CD4-positive, alpha-beta T cell treated with Interleukin-17A for 1 hour (primary cell): ENCODE results near the gene CELSR1.

Experiments
- DNase-seq: peaks from one replicate; pipeline ENCODE4 v3.0.0-alpha.2; 2020

CELSR1 gene

GRCh38 chr22:46373921-46374662 lies 163.3 kb downstream of the CELSR1 start:
- DNase-seq: peak; percentile 36

- DNase-seq: peak; percentile 59
Measured at GRCh38 chr22:46373159-46373558, 164.3 kb downstream of the CELSR1 start.

GRCh38 chr22:46372686-46373085 lies 164.7 kb downstream of the CELSR1 start:
- DNase-seq: no peak

GRCh38 chr22:46371623-46372226 lies 165.7 kb downstream of the CELSR1 start:
- no peak for DNase-seq

DNA sequence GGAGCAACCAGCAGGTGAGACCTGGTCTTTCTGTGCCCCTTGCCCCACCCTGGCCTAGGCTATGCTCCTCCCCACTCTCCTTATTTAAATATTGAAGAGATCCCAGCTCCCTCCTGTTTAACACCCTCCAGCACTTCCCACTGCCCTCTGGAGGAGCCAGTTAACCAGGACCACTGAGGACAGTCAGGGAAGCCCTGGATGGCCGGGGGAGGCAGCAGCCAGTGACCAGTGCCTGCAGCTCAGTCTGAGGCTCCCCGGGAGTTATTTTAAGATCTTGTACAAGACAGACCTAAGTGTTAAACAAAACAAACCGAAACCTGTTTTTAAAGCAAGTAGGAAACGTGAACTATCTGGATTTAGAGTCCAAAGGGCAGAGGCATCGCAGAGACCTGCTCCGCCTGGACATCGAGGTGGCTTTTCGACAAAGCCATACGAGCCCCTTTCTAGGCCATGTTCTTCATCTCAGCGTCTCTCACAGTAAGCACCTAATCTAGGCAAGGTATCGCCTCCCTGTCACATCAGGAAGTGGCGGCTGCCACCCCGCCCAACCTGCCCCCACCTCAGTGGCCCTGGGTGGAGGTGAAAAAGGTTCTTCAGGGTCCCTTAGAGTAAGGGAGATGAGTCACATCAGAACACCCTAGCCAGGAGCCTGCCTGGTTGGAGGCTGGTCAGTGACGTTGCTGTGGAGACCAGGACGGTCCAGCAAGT lies 166.7 kb downstream of the CELSR1 start:
- DNase-seq: peak; percentile 73

- DNase-seq: peak; percentile 27
Measured at GRCh38 chr22:46369716-46370583, 167.5 kb downstream of the CELSR1 start.

DNA sequence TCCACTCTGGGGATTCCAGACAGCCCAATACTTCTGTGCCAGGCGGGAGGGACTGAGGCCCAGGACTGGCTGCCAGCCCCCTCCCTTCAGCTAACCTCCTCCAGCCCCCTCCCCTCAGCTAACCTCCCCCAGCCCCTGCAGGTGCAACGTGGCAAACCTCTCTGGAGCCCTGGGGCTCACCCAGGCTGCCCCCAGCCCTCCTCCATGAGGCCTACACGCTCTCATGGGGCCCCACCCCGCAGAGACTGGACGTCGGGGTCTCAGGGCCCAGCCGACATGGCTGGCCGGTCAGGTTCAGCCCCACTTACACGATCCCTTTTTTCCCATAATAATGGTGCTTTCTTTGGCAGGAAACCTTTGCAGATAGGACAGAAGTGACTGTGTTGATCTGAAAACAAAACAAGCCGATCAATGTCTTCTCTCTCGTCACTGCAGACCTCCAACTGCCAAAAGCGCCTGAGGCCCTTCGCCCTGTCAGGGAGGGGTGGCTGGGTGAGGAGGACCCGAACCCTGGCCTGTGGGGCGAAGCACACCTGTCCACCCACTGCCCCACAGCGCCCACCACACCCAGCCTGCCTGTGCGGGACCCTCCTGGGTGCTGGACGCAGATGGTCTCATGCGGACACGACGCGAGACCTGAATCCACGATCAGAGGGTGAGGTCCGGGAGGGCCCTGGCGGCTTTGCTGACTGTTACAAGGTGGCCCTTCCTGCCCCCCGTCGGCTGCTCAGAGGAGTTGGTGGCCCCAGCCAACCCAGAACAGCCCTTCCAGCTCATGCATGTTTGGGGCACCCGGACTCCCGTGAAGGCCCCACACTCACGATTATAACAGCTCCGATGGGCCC lies 168.3 kb downstream of the CELSR1 start:
- DNase-seq: no peak

GRCh38 chr22:46368422-46368821 lies 169.0 kb downstream of the CELSR1 start:
- DNase-seq: no peak

DNA sequence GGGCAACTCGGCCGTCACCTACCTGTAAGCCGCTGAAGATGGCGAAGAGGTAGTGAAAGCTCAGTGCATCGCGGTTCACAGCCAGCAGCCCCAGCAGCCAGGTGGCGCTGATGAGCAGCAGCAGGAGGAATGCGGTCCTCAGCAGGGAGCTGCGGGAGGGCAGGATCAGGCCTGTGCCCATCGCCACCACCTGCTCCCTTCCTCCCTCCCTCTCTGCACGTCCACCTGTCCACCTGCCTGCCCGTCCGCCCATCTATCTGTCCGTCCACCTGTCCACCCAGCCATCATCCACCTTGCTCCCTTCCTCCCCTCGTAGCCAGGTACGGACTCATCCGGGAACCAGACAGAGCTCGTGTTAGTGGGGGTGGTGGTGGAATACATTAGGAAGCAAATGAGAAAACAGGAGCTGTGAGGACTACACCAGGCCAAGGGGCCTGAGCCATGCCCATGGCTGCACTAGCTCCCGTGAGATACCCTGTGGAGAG lies 169.7 kb downstream of the CELSR1 start:
- DNase-seq: peak; percentile 71

- DNase-seq: no peak
Measured at GRCh38 chr22:46366801-46367706, 170.4 kb downstream of the CELSR1 start.

DNA sequence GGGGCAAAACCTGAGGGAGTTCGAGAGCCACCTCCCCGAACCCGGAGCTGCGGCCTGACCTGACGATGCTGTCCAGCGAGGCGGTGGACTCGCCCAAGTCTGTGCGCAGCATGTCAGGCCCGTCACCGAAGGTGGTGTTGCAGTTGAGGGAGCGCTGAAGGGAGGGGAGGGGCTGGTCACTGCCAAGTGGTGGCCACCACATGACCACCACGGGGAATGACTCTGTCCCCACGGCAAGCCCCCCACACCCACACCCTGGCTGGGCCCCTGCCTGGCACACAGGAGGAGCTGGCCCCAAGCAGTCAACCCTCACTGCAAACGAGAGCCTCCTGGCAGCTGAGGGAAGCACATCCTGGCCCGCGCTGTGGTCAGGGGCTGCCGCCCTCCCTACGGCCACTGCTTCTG lies 171.1 kb downstream of the CELSR1 start:
- DNase-seq: no peak

DNA sequence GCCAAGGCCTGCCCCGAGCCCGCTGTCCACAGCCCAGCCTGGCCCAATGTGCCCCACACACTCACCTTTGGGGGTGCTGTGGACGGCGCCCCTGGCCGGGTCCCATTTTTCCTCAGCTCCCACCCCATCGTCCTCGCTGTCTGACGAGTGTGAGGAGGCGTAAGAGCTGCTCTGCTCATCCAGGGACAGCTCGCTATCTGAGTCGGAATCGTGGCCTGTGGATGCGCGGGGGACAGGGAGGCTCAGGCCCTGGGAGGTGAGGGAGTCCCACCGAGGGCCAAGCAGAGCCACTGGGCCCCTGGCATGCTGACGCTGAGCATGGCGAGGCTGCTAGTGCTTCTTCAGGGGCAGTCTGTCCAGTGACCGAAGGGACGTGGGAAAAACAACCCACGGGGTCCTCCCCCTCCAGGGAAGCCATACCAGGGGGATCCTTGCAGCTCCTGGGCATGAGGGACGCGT lies 172.2 kb downstream of the CELSR1 start:
- no peak for DNase-seq

DNA sequence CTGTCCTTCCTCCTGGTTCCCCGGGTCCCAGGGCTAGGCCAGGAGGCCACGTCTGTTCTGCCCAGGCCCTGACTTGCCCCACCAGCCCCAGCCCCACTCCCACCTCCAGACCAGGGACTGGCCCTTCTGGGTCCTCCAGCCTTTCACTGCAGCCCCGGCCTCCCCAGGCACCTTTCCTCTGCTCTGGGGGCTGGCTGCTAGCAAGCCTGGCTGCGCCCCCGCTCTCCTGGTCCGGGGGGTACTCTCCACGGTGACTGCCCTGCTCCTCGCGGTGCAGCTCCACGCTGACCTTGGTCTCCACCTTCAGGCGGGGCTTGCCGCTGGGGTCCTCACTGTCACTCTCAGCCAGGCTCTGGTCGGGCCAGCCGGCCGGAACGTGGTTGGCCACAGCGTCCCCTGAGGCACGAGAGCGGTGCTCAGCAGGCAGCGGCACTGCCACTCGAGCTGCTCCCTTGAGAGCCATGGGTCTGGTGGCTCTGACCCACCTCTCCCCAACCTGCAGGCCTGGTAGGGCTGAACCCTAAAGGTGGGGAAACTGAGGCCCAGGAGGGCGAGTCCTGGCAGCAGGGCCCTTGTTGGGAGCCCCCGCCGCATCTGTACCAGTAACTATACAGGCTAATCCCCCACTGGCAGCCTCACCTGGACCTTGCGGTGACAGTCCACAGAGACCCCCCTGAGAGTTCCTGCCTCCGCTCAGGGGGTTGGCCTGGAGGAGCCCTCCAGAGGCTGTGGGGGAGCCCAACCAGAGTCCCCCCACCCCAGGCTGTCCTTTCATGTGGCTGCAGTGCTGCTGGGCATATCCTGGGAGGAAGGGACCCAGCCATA lies 172.9 kb downstream of the CELSR1 start:
- no peak for DNase-seq

DNA sequence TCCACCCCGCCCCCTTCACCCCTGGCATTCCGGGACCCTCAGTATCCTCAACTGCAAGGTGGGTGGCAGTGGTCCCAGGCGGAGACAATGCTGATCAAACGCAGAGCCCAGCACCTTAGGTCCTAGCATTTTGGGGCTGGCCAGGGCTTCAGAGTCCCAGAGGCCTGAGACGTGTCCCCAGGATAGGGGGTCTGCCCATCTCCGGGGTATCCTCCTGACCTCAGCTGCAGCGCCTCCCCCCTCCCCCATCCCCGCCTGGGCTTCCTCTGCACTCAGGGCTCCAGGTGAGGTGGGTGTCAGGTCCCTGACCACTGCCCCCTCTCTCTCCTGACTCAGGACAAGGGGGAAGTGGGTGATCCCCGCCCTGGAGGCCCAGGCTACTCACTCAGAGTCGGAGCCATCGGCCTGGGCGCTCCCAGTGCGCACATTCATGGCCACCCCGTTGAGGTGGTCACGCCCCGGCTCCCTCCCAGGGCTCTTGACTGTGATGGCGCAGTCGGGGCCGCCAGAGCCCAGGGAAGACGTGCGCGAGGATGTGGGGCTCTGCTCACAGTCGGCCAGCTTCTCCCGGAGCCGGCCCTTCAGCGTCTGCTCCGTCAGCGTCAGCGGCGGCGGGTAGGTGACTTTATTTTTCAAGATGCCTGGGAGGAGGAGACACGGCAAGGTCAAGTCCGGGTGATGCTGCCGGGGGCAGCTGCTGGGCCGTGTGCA lies 173.7 kb downstream of the CELSR1 start:
- DNase-seq: no peak

DNA sequence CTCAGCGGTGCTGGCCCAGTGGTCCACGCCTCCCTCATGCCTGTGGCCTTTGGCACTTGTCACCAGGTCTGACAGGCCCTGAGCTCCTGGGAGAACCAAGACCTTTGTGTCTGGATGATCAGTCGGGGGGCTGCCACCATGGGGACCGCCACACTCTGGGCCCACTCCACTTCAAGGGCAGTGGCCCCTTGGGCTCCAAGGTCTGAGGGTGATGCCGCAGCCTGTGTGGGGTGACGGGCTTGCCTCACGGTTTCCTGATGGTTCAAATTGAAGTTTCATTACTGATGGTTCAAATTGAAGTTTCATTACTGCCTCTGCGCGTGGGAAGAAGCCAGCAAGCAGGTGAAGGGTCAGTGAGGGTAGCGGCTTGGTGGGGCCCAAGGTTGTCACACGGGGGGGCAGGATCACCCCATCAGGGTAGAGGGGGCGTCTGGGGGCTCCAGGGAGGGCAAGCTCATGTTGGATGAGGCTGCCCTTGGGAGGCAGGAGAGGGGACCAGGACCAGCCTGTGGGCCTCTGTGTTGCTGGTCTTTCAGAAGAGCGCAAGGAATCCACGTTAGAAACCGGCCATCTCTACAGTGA lies 174.4 kb downstream of the CELSR1 start:
- no peak for DNase-seq

DNA sequence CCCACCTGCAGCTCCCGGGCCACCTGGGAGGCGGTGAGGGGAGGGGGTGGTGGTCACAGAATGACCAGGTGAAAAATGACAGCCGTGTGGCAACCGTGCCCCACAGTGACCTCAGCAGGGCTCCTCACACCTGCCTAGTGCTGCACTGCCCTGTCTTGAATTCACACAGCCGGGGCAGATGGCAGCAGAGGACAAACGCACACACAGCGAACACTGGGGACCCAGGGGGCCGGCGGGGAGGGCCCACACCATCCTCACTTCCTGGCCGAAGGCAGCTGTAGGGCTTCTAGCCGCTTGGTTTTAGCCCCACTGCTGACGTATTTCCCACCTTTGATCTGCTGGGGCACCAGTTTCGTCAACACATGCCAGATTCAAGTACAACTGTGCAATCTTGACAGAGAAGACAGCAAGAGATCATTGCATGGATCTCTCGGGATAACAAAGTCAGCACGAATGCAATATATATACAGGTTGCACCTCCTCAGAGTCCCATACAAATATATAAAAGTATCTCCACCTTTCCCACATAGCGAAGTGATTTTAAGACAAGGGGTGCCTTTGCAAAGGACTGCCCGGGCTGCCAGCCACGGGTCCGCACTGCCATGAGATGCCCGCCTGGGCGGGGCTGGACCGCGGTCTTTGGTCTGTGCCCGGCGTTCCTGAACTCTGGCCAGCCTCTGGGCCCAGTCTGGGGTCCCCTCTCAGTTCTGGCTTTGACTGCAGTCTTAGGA lies 175.1 kb downstream of the CELSR1 start:
- DNase-seq: no peak

DNA sequence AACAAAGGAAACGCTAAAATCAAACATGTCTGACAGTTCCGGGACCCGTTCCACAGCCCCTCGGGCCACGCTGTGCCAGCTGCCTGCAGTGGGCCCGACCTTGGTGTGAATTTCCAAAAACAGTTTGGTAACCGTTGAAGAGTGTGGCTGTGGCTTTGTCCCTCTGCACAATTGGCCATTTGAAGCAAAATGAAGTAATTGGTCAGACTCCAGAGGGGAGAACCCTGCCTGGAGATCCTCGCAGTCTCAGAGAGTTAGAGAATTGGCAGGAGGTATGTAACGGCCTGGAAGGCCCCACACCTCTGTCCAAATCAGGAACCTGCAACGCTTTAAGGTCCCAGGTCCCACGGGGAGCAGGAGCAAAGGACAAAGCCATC lies 175.6 kb downstream of the CELSR1 start:
- no peak for DNase-seq

GRCh38 chr22:46360891-46361290 lies 176.5 kb downstream of the CELSR1 start:
- no peak for DNase-seq
